ENCODE measurements around the gene OR2H1.

- TF ChIP-seq CTCF (IDR thresholded peaks at IDR 0.05) = no peak
- TF ChIP-seq POLR2A (IDR thresholded peaks at IDR 0.05) = no peak
Measured at GRCh38 chr6:29447670-29448069, 9.3 kb upstream of the OR2H1 start.

All from thyroid gland (tissue), 4 donors.